Measurements from ENCODE around the gene RHOBTB1. TPM values are rescaled to one million over a fixed set of nuclear protein-coding genes. Genes with fewer than 3 reads are reported as not detected.

Gene RHOBTB1
- total and polyA plus RNA-seq, 2 experiments from 2014 or later, result 18.4 to 40.8 TPM

- Histone ChIP-seq H3K9me2 (replicated peaks; ENCODE audit: insufficient read depth) (no peaks in the 10 kb centered on the region), H3K79me2 (no peaks in the 10 kb centered on the region), H3K4me2 (no peak overlapping the region), H3K27ac (no peak overlapping the region), H2AFZ (no peak overlapping the region), H3K4me3 (no peak overlapping the region), H3K27me3 (no peaks in the 10 kb centered on the region), H3K36me3 (replicated peaks; ENCODE audit: insufficient read depth, low read depth) (no peaks in the 10 kb centered on the region), H3K4me1 (ENCODE audit: insufficient read depth) (no peaks in the 10 kb centered on the region), H4K20me1 (ENCODE audit: insufficient read depth, poor library complexity, severe bottlenecking) (no peaks in the 10 kb centered on the region), H3K9me3 (ENCODE audit: low read depth) (no peaks in the 10 kb centered on the region)
- TF ChIP-seq EZH2 (IDR thresholded peaks at IDR 0.05; ENCODE audit: borderline replicate concordance) (no peak), EZH2phosphoT487 (IDR thresholded peaks at IDR 0.05; ENCODE audit: low read depth, severe bottlenecking, unreplicated experiment) (no peak), CTCF (IDR thresholded peaks at IDR 0.05; ENCODE audit: poor library complexity) (peak; percentile 28)
- peak; percentile 37 for DNase-seq (ENCODE audit: low spot score)
- WGBS (ENCODE audit: low lambda C conversion rate, missing lambda C conversion rate), result 78% methylated on average over 6 of the region's 6 CpGs
Observed at GRCh38 chr10:60883187-60883586, 60.8 kb downstream of the RHOBTB1 start.

GRCh38 chr10:60878224-60878623 lies 65.8 kb downstream of the RHOBTB1 start:
- Histone ChIP-seq H3K9me3 (ENCODE audit: low read depth) (no peaks in the 10 kb centered on the region), H3K27me3 (no peaks in the 10 kb centered on the region), H3K4me1 (ENCODE audit: insufficient read depth) (no peaks in the 10 kb centered on the region), H3K79me2 (no peaks in the 10 kb centered on the region), H4K20me1 (ENCODE audit: insufficient read depth, poor library complexity, severe bottlenecking) (no peaks in the 10 kb centered on the region), H2AFZ (no peak overlapping the region), H3K4me3 (no peak overlapping the region), H3K4me2 (no peak overlapping the region), H3K36me3 (replicated peaks; ENCODE audit: insufficient read depth, low read depth) (no peaks in the 10 kb centered on the region), H3K27ac (no peak overlapping the region), H3K9me2 (replicated peaks; ENCODE audit: insufficient read depth) (no peaks in the 10 kb centered on the region)
- TF ChIP-seq EZH2phosphoT487 (IDR thresholded peaks at IDR 0.05; ENCODE audit: low read depth, severe bottlenecking, unreplicated experiment) (no peak), EZH2 (IDR thresholded peaks at IDR 0.05; ENCODE audit: borderline replicate concordance) (no peak)
- no peak for DNase-seq (ENCODE audit: low spot score)
- WGBS (ENCODE audit: low lambda C conversion rate, missing lambda C conversion rate), result 93% methylated on average over 3 of the region's 3 CpGs

GRCh38 chr10:60877777-60878120 lies 66.2 kb downstream of the RHOBTB1 start:
- H3K4me1 ChIP-seq (ENCODE audit: insufficient read depth), result no peaks in the 10 kb centered on the region
- H3K4me3 ChIP-seq, result no peak overlapping the region
- H3K36me3 ChIP-seq (replicated peaks; ENCODE audit: insufficient read depth, low read depth), result no peaks in the 10 kb centered on the region
- no peaks in the 10 kb centered on the region for H3K27me3 ChIP-seq
- DNase-seq (ENCODE audit: low spot score), result no peak
- no peaks in the 10 kb centered on the region for H3K79me2 ChIP-seq
- H3K9me2 ChIP-seq (replicated peaks; ENCODE audit: insufficient read depth), result no peaks in the 10 kb centered on the region
- H3K9me3 ChIP-seq (ENCODE audit: low read depth), result no peaks in the 10 kb centered on the region
- H3K27ac ChIP-seq, result no peak overlapping the region
- H3K4me2 ChIP-seq, result no peak overlapping the region
- H4K20me1 ChIP-seq (ENCODE audit: insufficient read depth, poor library complexity, severe bottlenecking), result no peaks in the 10 kb centered on the region
- 91% methylated on average over 2 of the region's 2 CpGs for WGBS (ENCODE audit: low lambda C conversion rate, missing lambda C conversion rate)
- H2AFZ ChIP-seq, result no peak overlapping the region
- TF ChIP-seq EZH2 (IDR thresholded peaks at IDR 0.05; ENCODE audit: borderline replicate concordance), result no peak

- H3K9me3 ChIP-seq (ENCODE audit: low read depth), result no peaks in the 10 kb centered on the region
- TF ChIP-seq EZH2phosphoT487 (IDR thresholded peaks at IDR 0.05; ENCODE audit: low read depth, severe bottlenecking, unreplicated experiment) (no peak), EZH2 (IDR thresholded peaks at IDR 0.05; ENCODE audit: borderline replicate concordance) (no peak), CTCF (IDR thresholded peaks at IDR 0.05; ENCODE audit: poor library complexity) (no peak)
- H3K27ac ChIP-seq, result no peak overlapping the region
- no peak overlapping the region for H3K4me2 ChIP-seq
- no peak overlapping the region for H2AFZ ChIP-seq
- no peaks in the 10 kb centered on the region for H3K27me3 ChIP-seq
- H3K4me3 ChIP-seq, result no peak overlapping the region
- H3K4me1 ChIP-seq (ENCODE audit: insufficient read depth), result no peaks in the 10 kb centered on the region
- no peaks in the 10 kb centered on the region for H3K79me2 ChIP-seq
- 91% methylated on average over 3 of the region's 3 CpGs for WGBS (ENCODE audit: low lambda C conversion rate, missing lambda C conversion rate)
- no peaks in the 10 kb centered on the region for H4K20me1 ChIP-seq (ENCODE audit: insufficient read depth, poor library complexity, severe bottlenecking)
- H3K36me3 ChIP-seq (replicated peaks; ENCODE audit: insufficient read depth, low read depth), result no peaks in the 10 kb centered on the region
- no peaks in the 10 kb centered on the region for H3K9me2 ChIP-seq (replicated peaks; ENCODE audit: insufficient read depth)
- DNase-seq (ENCODE audit: low spot score), result no peak
Observed at GRCh38 chr10:60877061-60877776, 66.8 kb downstream of the RHOBTB1 start.
